NCI-H446 treated with DMSO at 0.1 percent for 48 hours (cell line): Measurements from ENCODE around the gene GIGYF2.
"Not testable (repeated sequence)": the region's sequence is repeated elsewhere in the genome, so short reads cannot be mapped to it uniquely, and the experiment has no call there.

ENCODE experiments used
- DNase-seq: peaks from one replicate; lab custom pipeline; 2025; lab: John Stamatoyannopoulos, UW

The GIGYF2 gene

DNA sequence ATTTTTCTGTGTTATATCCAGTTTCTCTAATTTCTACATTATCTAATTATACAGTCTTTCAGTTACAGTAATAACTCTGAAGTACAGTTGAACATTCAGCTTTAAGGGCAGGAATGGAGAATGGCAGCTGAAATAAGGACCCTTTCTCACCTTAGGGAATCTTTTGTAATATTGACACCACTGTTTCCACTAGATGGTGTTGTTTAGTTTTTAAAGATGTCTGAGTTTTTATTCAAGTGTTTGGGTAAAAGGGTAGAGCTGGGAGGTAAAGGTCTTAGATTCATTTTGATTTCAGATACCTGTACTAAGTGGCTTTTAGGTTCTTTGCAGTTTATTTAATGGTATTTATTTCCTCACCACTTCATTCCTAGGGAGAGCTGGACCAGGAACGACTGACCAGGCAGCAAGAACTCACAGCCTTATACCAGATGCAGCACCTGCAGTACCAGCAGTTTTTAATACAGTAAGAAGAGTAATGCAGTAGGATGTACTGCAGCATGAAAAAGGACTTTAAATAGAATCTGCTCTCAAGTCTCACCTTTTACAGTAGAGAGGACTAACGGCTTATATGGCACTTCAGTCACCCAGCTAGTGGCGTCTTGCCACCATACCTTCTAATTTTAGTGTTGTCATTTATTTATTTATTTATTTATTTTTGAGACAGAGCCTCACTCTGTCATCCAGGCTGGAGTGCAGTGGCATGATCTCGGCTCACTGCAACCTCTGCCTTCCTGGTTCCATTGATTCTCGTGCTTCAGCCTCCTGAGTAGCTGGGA lies 112.4 kb downstream of the GIGYF2 start:
- no peak for DNase-seq

GRCh38 chr2:232810444-232810843 lies 113.3 kb downstream of the GIGYF2 start:
- no peak for DNase-seq

DNA sequence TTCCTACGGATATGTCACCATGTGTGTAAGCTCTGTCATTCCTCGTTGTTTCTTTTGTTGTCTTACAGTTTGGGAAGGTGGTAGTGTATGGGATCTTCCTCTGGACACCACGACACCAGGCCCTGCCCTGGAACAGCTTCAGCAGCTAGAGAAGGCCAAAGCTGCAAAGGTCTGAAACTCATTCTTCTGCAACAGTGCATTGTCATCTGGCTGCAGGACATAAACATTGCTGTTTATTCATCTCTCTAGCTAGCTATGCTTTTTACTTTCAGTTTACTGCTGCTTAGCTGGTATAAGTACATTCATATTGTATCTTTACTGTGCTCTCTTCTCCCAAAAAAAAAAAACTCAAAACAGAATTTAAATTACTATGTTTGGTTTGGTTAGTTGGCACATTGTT lies 118.4 kb downstream of the GIGYF2 start:
- DNase-seq, result no peak

GRCh38 chr2:232816657-232817056 lies 119.5 kb downstream of the GIGYF2 start:
- no peak for DNase-seq

DNA sequence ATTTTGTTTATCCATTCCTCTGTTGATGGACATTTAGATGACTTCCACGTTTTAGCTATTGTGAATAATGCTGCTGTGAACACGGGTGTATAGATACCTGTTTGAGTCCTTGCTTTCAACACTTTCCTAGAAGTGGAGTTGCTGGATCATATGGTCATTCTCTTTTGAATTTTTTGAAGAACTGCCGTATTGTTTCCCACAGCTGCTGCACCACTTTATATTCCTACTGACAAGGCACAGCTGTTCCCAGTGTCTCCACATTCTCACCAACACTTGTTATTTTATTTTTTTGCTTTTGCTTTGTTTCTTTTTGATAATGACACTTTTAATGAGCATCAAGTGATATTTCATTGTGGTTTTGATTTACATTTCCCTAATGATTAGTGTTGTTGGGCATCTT lies 120.6 kb downstream of the GIGYF2 start:
- no peak for DNase-seq

- no peak for DNase-seq
These were observed 132.9 kb downstream of the GIGYF2 start for GRCh38 chr2:232829988-232830387.

DNA sequence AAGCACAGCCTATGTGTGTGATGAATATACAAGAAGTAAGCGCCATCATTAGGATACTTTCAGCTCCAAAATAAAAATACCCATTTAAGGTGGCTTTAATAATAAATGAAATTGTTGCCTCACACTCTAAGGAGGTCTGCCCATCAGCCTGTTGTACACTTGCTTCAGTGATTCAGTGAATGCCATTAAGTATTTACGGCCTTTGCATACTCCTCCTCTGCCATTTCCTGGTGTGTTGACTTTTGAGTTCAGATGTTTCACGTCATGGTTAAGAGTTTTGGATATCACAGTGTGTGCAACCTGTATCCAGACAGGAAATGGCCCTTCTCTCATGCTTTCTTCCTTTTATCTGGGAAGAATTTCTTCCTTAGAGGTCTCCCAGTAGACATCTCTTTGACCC lies 134.4 kb downstream of the GIGYF2 start:
- DNase-seq, result no peak

- no peak for DNase-seq
These were observed 136.7 kb downstream of the GIGYF2 start for GRCh38 chr2:232833830-232834229.

GRCh38 chr2:232835687-232836208 lies 138.6 kb downstream of the GIGYF2 start:
- DNase-seq, result no peak

DNA sequence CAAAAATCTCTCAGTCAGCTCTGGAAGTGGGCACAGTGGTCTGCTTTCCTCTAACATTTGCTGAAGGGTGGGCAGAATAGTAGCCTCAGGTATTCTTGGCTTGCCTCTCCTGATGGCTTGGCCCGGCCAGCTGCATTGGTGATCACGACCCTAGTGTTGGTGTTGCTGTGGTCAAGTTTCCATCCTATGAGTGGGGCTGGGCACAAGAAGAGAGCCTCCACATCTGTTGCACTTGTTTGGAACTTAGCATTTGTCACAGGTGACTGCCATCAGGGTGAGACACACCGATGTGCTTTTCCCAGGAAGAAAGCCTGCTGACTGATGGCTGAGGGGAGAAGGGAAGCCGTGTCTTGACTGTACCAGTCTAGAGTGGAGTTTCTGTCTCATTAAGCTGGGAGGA lies 139.8 kb downstream of the GIGYF2 start:
- no peak for DNase-seq

DNA sequence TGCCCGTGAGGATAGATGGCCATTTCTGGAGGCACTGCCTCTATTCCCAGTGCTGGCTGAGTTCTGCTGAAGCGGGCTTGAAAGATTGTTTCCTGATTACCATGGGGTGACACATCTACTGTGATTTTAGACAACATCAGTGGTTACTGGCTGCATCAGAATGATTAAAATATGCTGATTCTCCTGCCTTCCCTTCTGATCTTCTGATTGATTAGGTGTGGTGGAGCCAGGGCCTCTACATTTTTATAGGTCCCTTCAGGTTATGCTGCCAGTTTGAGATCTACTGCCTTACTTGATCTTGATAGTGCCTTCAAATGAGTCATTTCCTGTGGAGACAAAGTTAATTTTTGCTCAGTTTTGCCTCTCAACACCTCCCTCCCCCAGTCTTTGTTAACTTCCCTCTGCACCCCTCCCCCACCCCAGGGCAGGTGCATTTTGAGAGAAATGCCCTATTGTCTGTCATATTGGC lies 141.3 kb downstream of the GIGYF2 start:
- DNase-seq, result no peak

DNA sequence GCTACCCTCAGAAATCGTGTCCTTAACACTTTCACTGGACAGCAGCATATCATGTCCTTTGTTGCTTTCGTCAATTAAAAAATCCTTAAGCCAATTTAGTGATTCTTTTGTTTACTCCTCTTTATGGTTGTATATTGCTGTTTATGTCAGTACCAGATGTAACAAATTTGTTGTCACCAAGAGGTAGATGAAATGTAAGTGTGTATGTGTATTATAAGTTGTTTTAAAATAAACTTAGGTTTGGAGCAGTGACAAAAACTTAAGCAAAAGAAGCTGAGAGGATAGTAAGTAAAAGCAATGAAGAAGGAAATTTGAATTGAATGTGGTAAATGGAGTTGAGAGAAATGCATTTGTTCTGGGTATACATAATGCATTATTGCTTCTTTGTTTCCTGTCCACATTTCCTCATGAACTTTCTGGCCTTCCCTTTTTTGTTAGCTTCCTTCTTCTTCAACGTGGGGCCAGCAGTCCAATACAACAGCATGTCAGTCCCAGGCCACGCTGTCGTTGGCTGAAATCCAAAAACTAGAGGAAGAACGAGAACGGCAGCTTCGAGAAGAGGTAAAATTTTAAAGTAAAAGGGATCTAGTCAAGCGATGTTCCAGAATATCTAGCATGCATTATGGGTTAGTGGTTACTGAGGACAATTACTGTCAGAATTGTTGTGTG lies 142.4 kb downstream of the GIGYF2 start:
- DNase-seq, result no peak

DNA sequence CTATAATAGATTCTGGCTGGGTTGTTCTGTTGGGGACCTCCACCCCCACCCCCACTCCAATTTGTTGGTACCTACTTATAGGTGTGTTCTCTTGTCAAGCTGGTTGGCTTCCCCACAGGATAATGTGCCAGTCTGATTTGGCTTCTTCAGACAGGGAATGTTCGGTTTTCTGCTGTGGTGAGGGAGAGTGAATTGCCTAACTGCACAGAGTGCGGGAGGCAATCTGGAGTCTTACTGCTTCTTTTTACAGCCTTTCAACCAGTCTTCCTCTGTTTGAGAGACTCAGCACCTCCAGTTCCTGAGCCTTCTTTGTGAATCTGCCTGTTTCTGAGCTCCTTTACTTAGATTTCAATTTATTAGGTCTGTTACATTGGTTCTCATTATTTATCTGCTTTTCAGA lies 145.6 kb downstream of the GIGYF2 start:
- DNase-seq, result no peak

GRCh38 chr2:232843834-232844233 lies 146.7 kb downstream of the GIGYF2 start:
- no peak for DNase-seq

GRCh38 chr2:232846055-232846454 lies 148.9 kb downstream of the GIGYF2 start:
- no peak for DNase-seq

GRCh38 chr2:232850039-232850438 lies 152.9 kb downstream of the GIGYF2 start:
- no peak for DNase-seq

- DNase-seq, result not testable (repeated sequence)
These were observed 154.9 kb downstream of the GIGYF2 start for GRCh38 chr2:232852081-232852480.

- no peak for DNase-seq
These were observed 155.5 kb downstream of the GIGYF2 start for GRCh38 chr2:232852676-232853075.

DNA sequence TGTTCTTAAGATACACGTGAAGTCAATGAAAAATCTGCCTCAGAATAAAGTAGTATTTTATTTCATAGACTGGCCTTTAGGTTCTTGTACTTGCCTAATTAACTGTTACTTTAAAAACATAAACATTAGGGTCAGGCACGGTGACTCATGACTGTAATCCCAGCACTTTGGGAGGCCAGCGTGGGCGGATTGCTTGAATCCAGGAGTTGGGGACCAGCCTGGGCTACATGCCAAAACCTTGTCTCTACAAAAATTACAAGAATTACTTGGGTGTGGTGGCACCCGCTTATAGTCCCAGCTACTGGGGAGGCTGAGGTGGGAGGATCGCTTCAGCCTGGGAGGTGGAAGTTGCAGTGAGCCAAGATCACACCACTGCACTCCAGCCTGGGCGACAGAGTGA lies 157.0 kb downstream of the GIGYF2 start:
- DNase-seq, result no peak

GRCh38 chr2:232857158-232857563 lies 160.0 kb downstream of the GIGYF2 start:
- no peak for DNase-seq

GRCh38 chr2:232859385-232859916 lies 162.3 kb downstream of the GIGYF2 start:
- no peak for DNase-seq

DNA sequence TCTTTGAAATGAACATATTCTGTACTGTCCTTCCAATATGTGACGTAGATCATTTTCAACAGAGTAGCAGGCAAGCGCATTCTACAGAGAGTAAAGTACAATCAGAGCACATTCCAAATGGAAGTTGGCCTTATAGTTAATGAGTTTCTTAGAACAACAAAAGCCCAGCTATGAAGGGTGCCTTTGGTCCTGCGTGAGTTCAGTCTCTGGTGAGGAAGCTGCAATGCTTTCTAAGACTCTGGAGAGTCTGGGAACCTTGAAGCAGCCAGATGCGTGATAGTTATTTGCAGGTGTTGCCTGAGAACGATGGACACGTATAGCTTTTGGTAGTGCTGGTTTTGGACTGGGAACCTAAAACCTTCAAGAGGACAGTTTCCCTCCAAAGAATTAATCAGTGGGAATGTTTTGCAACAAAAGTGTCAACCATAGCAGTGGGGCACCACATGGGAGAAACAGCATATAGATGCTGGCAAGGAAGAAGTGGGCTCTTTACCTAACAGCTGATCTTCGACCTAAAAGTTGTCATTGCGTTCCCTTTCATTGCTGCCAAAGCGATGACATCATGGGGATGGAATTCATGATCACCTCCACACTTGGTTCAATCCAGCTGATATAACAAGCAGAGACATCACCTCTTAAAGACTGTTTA lies 163.6 kb downstream of the GIGYF2 start:
- no peak for DNase-seq

- no peak for DNase-seq
These were observed 164.2 kb downstream of the GIGYF2 start for GRCh38 chr2:232861353-232861752.
